Measurements from ENCODE around the gene IGFL1.
"Not testable (repeated sequence)": the region's sequence is repeated elsewhere in the genome, so short reads cannot be mapped to it uniquely, and the experiment has no call there.

The IGFL1 gene

DNA sequence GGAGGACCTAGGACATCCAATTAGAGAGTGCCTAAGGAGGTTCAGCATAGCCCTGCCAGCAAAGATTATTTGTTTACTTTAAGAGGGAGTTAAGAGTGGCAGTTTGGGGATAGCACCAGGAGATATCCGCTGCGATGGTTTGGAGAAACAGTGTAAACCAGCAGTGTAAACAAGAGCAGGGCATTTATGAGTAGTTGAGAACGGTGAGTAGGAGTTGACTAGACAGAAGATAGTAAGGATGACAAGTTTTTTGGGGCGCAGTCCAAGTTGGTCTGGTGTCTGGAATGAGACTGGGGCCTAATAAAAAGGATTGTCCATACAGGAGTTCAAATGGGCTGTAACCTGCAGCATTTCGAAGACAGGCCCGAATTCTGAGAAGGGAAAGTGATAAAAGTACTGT lies 44.4 kb downstream of the IGFL1 start:
- DNase-seq = not testable (repeated sequence)

DNA sequence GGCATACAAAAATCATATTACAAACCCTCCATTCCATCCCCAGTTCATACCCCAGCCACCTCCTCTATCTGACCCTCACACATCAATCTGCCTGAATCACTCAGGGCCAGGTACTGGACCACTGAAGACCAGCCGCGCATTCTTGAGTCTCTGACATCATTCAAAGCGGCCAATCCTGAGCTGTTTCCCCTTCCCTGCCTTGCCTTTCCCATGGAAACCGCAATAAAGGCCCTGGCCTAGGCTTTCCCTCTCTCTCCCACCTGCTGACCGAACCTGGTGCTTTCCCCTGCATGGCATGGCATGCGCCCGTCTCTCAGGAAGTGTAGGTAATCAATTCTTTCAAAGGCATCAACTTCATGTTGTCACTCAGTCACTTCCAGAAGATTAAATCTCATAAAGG lies 49.6 kb downstream of the IGFL1 start:
- no peak for DNase-seq
